Measurements from ENCODE around the gene ITPR1. TPM values are rescaled to one million over a fixed set of nuclear protein-coding genes. Genes with fewer than 3 reads are reported as not detected.

ITPR1 gene
- total RNA-seq, 3 donors from 2014 or later: 59.0 to 92.3 (median 88.9) TPM

GRCh38 chr3:4509983-4510755 is 17.0 kb downstream of the ITPR1 start:
- Mint-ChIP-seq H3K27me3 (ENCODE audit: low read depth) (no peaks in the 10 kb centered on the region), H3K9me3 (no peaks in the 10 kb centered on the region), H3K36me3 (ENCODE audit: insufficient read depth) (peaks cover 26% of the 10 kb centered on the region), H3K4me1 (ENCODE audit: low read depth) (peaks cover 42% of the 10 kb centered on the region), H3K4me3 (no peak overlapping the region)
- ATAC-seq (no peak), DNase-seq (no peak)

- Mint-ChIP-seq H3K27me3 (ENCODE audit: low read depth) (no peaks in the 10 kb centered on the region), H3K4me1 (ENCODE audit: low read depth) (peaks cover 37% of the 10 kb centered on the region), H3K4me3 (no peak overlapping the region), H3K9me3 (no peaks in the 10 kb centered on the region), H3K36me3 (ENCODE audit: insufficient read depth) (peaks cover 24% of the 10 kb centered on the region)
- no peak for ATAC-seq
- DNase-seq: no peak
Measured at GRCh38 chr3:4511491-4512262, 18.5 kb downstream of the ITPR1 start.

GRCh38 chr3:4512895-4513616 is 19.9 kb downstream of the ITPR1 start:
- Mint-ChIP-seq H3K36me3 (ENCODE audit: insufficient read depth) (peaks cover 31% of the 10 kb centered on the region), H3K27me3 (ENCODE audit: low read depth) (no peaks in the 10 kb centered on the region), H3K4me3 (no peak overlapping the region), H3K9me3 (no peaks in the 10 kb centered on the region), H3K4me1 (ENCODE audit: low read depth) (peaks cover 37% of the 10 kb centered on the region)
- DNase-seq (no peak), ATAC-seq (no peak)

- ATAC-seq (no peak), DNase-seq (no peak)
- Mint-ChIP-seq H3K36me3 (ENCODE audit: insufficient read depth) (peaks cover 29% of the 10 kb centered on the region), H3K27me3 (ENCODE audit: low read depth) (no peaks in the 10 kb centered on the region), H3K4me1 (ENCODE audit: low read depth) (peaks cover 42% of the 10 kb centered on the region), H3K9me3 (no peaks in the 10 kb centered on the region), H3K4me3 (no peak overlapping the region)
Measured at GRCh38 chr3:4514321-4514720, 21.2 kb downstream of the ITPR1 start.

- H3K36me3 Mint-ChIP-seq (ENCODE audit: insufficient read depth): peaks cover 28% of the 10 kb centered on the region
- no peak for ATAC-seq
- no peaks in the 10 kb centered on the region for H3K9me3 Mint-ChIP-seq
- peaks cover 48% of the 10 kb centered on the region for H3K4me1 Mint-ChIP-seq (ENCODE audit: low read depth)
- H3K4me3 Mint-ChIP-seq: no peak overlapping the region
- DNase-seq: no peak
- H3K27me3 Mint-ChIP-seq (ENCODE audit: low read depth): no peaks in the 10 kb centered on the region
Measured at GRCh38 chr3:4514916-4515315, 21.8 kb downstream of the ITPR1 start.

GRCh38 chr3:4515916-4516579 is 22.9 kb downstream of the ITPR1 start:
- Mint-ChIP-seq H3K27me3 (ENCODE audit: low read depth) (no peaks in the 10 kb centered on the region), H3K4me1 (ENCODE audit: low read depth) (peaks cover 49% of the 10 kb centered on the region), H3K36me3 (ENCODE audit: insufficient read depth) (peaks cover 25% of the 10 kb centered on the region), H3K9me3 (no peaks in the 10 kb centered on the region), H3K4me3 (no peak overlapping the region)
- DNase-seq: no peak
- ATAC-seq: no peak

- Mint-ChIP-seq H3K36me3 (ENCODE audit: insufficient read depth) (peaks cover 25% of the 10 kb centered on the region), H3K4me3 (no peak overlapping the region), H3K27me3 (ENCODE audit: low read depth) (no peaks in the 10 kb centered on the region), H3K9me3 (no peaks in the 10 kb centered on the region), H3K4me1 (ENCODE audit: low read depth) (peaks cover 45% of the 10 kb centered on the region)
- DNase-seq (no peak), ATAC-seq (no peak)
Measured at GRCh38 chr3:4517093-4517492, 23.9 kb downstream of the ITPR1 start.

GRCh38 chr3:4517643-4518311 is 24.6 kb downstream of the ITPR1 start:
- ATAC-seq (no peak), DNase-seq (no peak)
- H3K36me3 Mint-ChIP-seq (ENCODE audit: insufficient read depth): peaks cover 31% of the 10 kb centered on the region
- H3K9me3 Mint-ChIP-seq: no peaks in the 10 kb centered on the region
- H3K4me3 Mint-ChIP-seq: no peak overlapping the region
- H3K4me1 Mint-ChIP-seq (ENCODE audit: low read depth): peaks cover 42% of the 10 kb centered on the region
- H3K27me3 Mint-ChIP-seq (ENCODE audit: low read depth): no peaks in the 10 kb centered on the region

GRCh38 chr3:4520033-4520816 is 27.1 kb downstream of the ITPR1 start:
- peaks cover 45% of the 10 kb centered on the region for H3K4me1 Mint-ChIP-seq (ENCODE audit: low read depth)
- no peaks in the 10 kb centered on the region for H3K27me3 Mint-ChIP-seq (ENCODE audit: low read depth)
- H3K4me3 Mint-ChIP-seq: no peak overlapping the region
- DNase-seq (no peak), ATAC-seq (no peak)
- H3K9me3 Mint-ChIP-seq: no peaks in the 10 kb centered on the region
- H3K36me3 Mint-ChIP-seq (ENCODE audit: insufficient read depth): peaks cover 40% of the 10 kb centered on the region

GRCh38 chr3:4522947-4523346 is 29.8 kb downstream of the ITPR1 start:
- DNase-seq: no peak
- peaks cover 41% of the 10 kb centered on the region for H3K36me3 Mint-ChIP-seq (ENCODE audit: insufficient read depth)
- ATAC-seq: no peak
- no peaks in the 10 kb centered on the region for H3K27me3 Mint-ChIP-seq (ENCODE audit: low read depth)
- H3K4me1 Mint-ChIP-seq (ENCODE audit: low read depth): peaks cover 36% of the 10 kb centered on the region
- H3K4me3 Mint-ChIP-seq: no peak overlapping the region
- H3K9me3 Mint-ChIP-seq: no peaks in the 10 kb centered on the region

- peaks cover 40% of the 10 kb centered on the region for H3K36me3 Mint-ChIP-seq (ENCODE audit: insufficient read depth)
- ATAC-seq (no peak), DNase-seq (no peak)
- H3K9me3 Mint-ChIP-seq: no peaks in the 10 kb centered on the region
- H3K4me1 Mint-ChIP-seq (ENCODE audit: low read depth): peaks cover 25% of the 10 kb centered on the region
- H3K4me3 Mint-ChIP-seq: no peak overlapping the region
- H3K27me3 Mint-ChIP-seq (ENCODE audit: low read depth): no peaks in the 10 kb centered on the region
Measured at GRCh38 chr3:4523710-4524698, 30.9 kb downstream of the ITPR1 start.

GRCh38 chr3:4525560-4526223 is 32.5 kb downstream of the ITPR1 start:
- Mint-ChIP-seq H3K9me3 (no peaks in the 10 kb centered on the region), H3K27me3 (ENCODE audit: low read depth) (no peaks in the 10 kb centered on the region), H3K36me3 (ENCODE audit: insufficient read depth) (peaks cover 30% of the 10 kb centered on the region), H3K4me1 (ENCODE audit: low read depth) (peaks cover 18% of the 10 kb centered on the region), H3K4me3 (no peak overlapping the region)
- no peak for DNase-seq
- ATAC-seq: no peak

Measured in activated T-cell treated with anti-CD3 and anti-CD28 coated beads, Interleukin-2, amount 50 U/mL, for 4 hours (primary cell).